ENCODE measurements around the gene STIMATE.

DNA sequence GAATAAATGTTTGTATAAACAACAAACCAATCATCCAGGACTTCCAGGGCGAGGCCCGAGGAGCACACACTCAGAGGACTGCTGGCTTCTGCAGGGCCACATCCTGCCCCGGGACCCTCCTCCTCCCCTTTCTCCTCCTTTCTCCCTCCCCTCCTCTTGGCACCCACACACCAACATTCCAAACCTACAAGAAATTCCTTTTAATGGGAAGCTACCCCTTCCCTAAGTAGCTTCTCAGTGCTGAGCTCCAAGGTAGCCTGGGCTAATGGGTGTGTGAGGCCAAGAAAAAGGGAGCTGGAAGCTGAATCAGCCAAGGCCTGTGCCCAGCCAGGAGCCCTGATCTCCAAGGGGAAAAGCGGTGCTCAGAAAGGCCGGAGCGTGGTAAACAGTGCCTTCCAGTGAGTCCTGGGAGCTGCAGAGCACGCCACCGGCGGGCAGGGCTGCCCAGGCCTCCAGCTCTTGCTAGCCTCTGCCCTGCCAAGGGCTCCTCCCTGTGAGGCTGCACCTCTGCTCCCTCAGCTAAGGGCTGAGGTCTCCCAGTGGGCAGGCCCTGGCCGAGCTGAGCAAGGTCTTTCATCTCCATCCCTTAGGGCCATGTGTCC, 98.9 kb downstream of the STIMATE start:
- TF ChIP-seq POLR2A (IDR thresholded peaks at IDR 0.05) = no peak
- TF ChIP-seq, protein P1, sequence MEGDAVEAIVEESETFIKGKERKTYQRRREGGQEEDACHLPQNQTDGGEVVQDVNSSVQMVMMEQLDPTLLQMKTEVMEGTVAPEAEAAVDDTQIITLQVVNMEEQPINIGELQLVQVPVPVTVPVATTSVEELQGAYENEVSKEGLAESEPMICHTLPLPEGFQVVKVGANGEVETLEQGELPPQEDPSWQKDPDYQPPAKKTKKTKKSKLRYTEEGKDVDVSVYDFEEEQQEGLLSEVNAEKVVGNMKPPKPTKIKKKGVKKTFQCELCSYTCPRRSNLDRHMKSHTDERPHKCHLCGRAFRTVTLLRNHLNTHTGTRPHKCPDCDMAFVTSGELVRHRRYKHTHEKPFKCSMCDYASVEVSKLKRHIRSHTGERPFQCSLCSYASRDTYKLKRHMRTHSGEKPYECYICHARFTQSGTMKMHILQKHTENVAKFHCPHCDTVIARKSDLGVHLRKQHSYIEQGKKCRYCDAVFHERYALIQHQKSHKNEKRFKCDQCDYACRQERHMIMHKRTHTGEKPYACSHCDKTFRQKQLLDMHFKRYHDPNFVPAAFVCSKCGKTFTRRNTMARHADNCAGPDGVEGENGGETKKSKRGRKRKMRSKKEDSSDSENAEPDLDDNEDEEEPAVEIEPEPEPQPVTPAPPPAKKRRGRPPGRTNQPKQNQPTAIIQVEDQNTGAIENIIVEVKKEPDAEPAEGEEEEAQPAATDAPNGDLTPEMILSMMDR (IDR thresholded peaks at IDR 0.05) = no peak

Measured in adrenal gland (tissue), 5 donors.